GM18858 (cell line): ENCODE data around the gene MELTF.

Experiments
- ATAC-seq: cut with Tn5 transposase; IDR thresholded peaks from one replicate; pipeline ENCODE4 v1.9.1; 2021; ENCODE audit not compliant: unreplicated experiment

The MELTF gene

DNA sequence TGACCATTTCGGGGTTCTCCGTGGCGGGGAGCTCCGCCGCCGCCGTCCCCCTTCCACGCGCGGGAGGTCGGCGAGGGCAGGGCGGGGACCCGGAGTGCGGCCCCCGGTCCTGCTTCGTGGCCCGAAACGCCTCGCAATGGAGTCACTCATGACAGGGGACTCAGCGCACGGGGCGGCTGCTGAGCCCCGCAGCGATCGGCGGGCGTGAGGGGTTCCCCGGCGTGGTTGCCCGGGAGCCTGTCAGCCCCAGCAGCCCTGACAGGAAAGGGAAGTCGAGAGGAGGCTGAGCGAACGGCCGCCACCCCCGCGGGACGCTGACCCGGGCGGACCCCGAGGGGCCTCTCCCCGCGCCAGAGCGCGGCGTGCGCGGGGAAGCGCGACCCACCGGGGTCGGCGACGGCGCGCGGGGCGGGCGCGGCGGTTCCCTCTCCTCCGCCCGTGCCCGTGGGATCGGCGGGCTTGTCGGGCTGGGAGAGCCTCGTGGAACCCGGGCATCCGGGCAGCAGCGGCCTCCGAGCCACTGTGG lies 60.4 kb downstream of the MELTF start:
- no peak for ATAC-seq

DNA sequence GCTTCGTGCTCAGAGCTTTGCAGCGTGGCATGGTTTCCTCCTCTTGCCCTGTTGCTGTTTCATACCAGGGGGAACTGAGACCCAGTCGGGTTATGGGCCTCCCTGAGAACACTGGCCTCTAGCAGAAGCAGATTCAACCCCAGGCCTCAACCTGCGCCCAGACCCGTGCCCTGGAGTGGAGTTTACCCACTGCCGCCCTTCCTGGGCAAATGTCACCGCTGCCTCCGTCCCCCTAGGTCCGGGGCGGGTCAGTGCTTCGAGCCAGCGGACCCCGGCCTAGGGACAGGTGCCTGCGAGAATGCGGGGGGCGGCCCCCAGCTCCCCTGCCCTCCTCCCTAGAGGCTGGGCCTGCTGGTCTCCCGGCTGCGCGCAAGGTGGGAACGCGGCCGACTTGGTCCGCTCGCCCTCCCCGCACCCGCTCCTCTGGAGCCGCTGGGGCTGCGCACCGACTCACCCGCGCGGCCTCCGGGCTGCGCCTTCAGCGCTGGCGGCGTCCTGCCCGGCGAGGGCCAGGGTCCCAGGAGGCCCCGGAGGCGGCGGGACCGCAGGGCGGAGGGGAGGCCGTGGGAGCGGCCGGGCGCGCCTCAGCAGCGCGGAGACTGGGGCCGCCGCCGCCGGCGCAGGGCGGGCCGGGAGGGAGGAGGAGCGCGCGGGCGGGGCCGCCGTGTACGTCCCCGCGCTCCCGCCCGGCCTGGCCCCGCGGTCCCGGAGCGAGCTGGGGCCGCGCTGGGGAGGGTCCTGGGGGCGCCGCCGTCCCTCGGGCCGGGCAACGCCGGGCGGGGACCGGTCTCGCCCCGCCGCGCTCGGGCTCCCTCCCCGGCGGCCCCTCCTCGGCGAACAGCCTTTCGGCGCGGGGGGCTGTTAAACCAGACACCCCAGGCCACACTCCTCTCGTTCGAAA lies 61.1 kb downstream of the MELTF start, which contains the start of gene PIGZ:
Gene PIGZ, minus strand, starts transcription at position 601 of the 901 bp plus-strand sequence. CDS start 16,802 bp downstream, outside the sequence.
- ATAC-seq, result no peak

DNA sequence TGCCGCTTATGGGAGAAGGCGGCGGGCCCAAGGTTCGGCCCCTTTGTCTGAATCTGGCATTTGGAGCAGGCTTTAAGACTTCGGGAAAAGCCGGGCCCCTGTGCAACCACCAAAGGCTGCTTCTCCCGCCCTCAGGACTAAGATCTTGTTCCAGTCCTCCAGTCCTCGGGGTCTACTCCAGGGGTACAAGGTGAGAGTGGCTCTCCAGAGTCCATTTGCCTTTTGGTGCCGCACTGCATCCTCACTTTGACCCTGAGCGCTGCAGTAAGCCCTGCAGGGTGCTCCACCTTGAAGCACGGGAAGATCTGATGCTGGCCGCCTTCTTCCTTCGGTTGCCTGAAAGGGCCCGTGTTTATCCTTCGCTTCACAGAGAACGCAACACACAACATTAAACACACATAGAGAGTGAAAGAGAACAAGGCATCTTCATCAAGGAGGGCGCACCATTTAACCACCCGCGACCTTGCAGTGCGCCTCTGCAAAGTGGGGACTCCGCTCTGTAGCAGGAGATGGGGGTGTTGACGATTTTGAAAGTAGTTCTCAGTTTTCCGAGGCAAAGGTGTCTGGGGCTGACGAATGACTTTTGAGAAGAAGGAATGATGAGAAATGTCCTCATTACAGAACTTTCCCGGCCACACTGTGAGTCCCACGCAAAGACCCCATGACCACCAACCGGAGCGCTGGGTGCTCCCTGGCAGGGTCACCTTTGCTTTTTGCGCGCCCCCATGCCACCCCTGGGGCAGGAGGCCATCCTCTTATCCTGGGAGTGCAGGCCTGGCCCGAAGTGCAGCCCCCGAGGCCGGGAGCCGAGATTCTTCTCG lies 62.0 kb downstream of the MELTF start:
- no peak for ATAC-seq

DNA sequence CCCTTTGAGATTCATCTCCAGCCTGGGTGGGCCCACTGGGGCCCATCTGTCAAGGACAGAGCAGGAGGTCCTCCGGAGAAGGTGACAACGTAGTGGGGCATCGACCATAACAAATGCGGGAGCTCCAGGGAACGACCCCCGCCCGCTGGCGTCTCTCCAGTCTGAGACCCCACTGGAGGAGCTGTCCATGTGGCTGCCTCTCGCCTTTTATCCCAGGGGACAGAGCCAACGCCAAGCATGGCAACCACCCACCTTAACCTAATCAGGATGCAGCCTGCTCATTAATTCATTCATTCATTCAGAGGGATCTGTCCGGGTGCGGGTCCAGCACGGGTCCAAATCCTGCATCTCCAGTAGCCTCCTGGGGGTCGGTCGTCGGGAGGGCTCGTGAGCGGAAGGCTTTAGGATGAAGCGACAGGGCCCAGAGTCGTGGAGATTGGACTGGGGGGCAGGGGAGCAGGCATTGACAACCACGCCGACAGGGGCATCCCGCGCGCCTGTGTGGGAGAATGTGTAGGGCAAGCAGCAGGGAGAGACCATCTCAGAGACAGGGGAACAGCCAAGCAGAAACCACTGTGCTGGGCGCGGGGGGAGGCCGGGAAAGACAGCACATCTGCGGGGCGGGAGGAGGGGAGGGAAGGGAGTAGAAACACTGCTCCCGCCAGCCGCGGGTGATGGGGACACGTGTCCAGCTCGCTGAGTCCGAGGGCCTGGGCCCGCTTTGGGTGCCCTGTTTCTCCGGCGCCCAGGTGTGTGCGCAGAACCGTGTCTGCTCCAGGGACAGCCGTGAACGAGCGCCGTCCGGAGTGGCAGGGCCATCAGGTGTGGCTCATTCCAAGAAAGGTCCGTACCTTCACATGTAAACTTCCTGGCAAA lies 62.9 kb downstream of the MELTF start:
- no peak for ATAC-seq

DNA sequence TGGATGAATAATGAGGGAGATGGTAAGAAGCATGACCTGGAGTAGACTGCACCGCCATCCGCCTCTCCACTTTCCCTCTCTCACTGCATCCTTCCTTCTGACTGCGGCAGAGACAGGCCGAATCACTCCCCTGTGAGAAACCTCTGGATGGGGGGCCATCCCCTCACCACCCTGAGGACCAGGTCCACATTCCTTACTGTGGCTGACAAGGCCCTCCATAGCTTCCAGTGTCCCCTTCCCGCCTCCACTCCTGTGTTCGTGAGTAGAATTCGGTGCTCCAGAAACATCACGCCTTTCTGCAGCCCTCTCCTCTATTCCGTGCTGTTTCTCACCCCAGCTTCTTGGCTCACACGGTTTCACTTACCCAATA lies 63.8 kb downstream of the MELTF start:
- no peak for ATAC-seq

DNA sequence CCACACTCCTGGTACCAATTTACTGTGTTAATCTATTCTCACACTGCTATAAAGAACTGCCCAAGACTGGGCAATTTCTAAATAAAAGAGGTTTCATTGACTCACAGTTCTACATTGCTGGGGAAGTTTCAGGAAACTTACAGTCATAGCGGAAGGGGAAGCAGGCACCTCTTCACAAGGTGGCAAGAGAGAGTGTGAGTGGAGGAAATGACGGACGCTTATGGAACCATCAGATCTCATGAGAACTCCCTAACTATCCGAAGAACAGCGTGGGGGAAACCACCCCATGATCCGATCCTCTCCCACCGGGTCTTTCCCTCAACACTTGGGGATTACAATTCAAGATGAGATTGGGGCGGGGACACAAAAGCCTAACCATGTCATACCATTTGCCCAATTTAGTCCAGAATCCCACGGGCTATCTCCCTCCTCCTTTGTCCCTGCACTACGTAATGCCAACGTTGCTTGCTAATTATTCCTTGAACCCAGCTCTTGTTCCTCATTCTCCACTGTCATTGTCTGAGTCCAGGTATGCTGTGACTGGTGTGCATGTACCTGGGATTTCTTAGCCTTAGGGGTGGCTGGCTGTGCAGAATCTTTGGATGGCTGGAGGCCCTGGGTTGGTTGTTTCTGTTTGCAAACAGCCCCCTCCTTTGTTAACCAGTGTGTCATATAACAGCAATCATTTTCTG lies 64.4 kb downstream of the MELTF start:
- no peak for ATAC-seq

DNA sequence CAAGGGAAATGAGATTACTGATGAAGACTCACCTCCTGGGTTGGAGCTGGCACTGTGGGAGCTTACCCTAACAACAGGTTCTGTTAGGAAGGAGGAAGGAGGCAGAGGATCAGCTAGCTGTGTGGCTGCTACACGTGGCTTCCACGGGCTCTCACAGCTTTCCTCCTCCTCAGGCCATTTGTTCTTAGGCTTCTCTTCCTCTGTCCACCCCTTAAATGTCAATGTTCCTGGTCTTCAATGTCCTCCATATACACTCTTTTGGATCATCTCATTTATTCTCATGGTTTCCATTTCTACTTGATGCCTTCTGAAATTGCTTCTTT lies 66.0 kb downstream of the MELTF start:
- no peak for ATAC-seq

DNA sequence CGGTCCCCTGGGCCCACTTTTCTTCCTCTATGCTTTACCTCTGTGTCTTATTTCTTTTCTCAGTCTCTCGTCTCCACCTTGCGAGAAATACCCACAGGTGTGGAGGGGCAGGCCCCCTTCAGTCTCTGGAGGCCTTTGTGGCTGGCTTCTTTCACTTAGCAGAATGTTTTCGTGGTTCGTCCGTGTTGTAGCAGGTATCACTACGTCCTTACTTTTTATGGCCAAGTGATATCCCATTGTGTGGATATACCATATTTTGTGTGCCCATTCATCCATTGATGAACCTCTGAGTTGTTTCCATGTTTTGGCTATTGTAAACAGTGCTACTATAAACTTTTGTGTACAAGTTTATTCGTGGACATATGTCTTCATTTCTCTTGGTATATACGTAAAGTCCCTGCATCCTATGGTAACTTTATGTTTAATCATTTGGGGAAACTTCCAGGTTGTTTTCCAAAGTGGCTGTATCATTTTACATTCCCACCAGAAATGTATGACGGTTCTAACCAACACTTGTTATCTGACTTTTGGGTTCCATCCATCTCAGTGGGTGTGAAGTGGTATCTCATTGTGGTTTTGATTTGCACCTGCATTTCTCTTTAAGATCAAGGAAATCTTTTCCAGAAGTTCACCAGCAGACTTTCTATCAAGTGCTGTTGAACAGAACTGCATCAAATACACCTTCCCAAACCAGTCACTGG lies 66.5 kb downstream of the MELTF start:
- ATAC-seq, result no peak

DNA sequence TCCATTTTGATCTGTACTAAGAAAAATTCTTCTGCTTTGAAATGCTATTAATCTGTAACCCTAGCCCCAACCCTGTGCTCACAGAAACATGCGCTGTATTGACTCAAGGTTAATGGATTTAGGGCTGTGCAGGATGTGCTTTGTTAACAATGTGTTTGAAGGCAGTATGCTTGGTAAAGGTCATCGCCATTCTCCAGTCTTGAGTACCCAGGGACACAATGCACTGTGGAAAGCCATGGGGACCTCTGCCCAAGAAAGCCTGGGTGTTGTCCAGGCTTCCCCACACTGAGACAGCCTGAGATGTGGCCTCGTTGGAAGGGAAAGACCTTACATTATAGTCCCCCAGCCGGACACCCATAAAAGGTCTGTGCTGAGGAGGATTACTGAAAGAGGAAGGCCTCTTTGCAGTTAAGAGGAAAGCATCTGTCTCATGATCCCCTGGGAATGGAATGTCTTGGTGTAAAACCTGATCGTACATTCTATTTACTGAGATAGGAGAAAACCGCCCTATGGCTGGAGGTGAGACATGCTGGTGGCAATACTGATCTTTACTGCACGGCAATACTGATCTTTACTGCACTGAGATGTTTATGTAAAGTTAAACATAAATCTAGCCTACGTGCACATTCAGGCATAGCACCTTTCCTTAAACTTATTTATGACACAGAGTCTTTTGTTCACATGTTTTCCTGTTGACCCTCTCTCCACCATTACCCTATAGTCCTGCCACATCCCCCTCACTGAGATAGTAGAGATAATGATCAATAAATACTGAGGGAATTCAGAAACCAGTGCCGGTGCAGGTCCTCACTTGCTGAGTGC lies 67.3 kb downstream of the MELTF start:
- ATAC-seq, result no peak

DNA sequence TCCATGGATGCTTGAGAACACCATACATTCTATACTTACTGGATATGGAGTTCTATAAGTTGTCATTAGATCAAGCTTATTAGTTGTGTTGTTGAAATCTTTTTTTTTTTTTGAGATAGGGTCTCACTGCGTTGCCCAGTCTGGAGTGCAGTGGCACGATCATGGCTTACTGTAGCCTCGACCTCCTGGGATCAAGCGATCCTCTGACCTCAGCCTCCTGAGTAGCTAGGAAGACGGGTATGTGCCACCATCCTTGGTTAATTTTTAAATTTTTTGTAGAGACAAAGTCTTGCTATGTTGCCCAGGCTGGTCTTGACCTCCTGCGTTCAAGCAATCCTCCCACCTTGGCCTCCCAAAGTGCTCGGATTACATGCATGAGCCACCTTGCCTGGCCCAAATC lies 74.8 kb downstream of the MELTF start:
- ATAC-seq, result no peak
